ENCODE measurements around the gene CNTNAP2. TPM values are rescaled to one million over a fixed set of nuclear protein-coding genes. Genes with fewer than 3 reads are reported as not detected.

The CNTNAP2 gene
- total and polyA plus RNA-seq, 2 donors (not counting 1 experiment from before 2014, with no cell fraction given): not detected

- Histone ChIP-seq H4K20me1 (ENCODE audit: control insufficient read depth, extremely low read depth, insufficient read depth, low read length) (no peaks in the 10 kb centered on the region), H3K36me3 (ENCODE audit: control insufficient read depth, insufficient read depth, low read length) (no peaks in the 10 kb centered on the region), H3K9ac (ENCODE audit: insufficient read depth, low read length) (no peak overlapping the region), H3K27me3 (ENCODE audit: control insufficient read depth, insufficient read depth, low read length) (no peaks in the 10 kb centered on the region), H3K4me1 (ENCODE audit: control insufficient read depth, extremely low read depth, insufficient read depth, low read length) (no peaks in the 10 kb centered on the region), H2AFZ (ENCODE audit: low read length) (no peak overlapping the region), H3K9me3 (ENCODE audit: control insufficient read depth, insufficient read depth, low read depth, low read length) (no peaks in the 10 kb centered on the region), H3K27ac (ENCODE audit: insufficient read depth, low read length) (no peak overlapping the region), H3K4me3 (replicated peaks in 1 of 4; ENCODE audit: control extremely low read depth in 1 of 4, insufficient read depth in 1 of 4, low read depth in 3 of 4, low read length in 4 of 4) (no peak overlapping the region), H3K79me2 (ENCODE audit: control insufficient read depth, insufficient read depth, low read length) (no peaks in the 10 kb centered on the region), H3K4me2 (ENCODE audit: extremely low read depth, insufficient read depth, low read length) (no peak overlapping the region)
- DNase-seq (ENCODE audit: low read depth in 2 of 2): no peak
- no peak for TF ChIP-seq EZH2 (IDR thresholded peaks at IDR 0.05; ENCODE audit: low read length, missing control alignments)
- TF ChIP-seq CTCF (conservative IDR thresholded peaks at IDR 0.05 in 1 of 2, IDR thresholded peaks at IDR 0.05 in 1 of 2; ENCODE audit: low read depth in 1 of 2, low read length in 2 of 2): no peak
Observed at GRCh38 chr7:147803151-147803550, 1686.5 kb downstream of the CNTNAP2 start.

GRCh38 chr7:147803606-147804005 is 1687.0 kb downstream of the CNTNAP2 start:
- no peak overlapping the region for H3K4me2 ChIP-seq (ENCODE audit: extremely low read depth, insufficient read depth, low read length)
- H3K36me3 ChIP-seq (ENCODE audit: control insufficient read depth, insufficient read depth, low read length): no peaks in the 10 kb centered on the region
- H3K27me3 ChIP-seq (ENCODE audit: control insufficient read depth, insufficient read depth, low read length): no peaks in the 10 kb centered on the region
- peak in 1 of 2 donors; percentile 2 for DNase-seq (ENCODE audit: low read depth in 2 of 2)
- H3K79me2 ChIP-seq (ENCODE audit: control insufficient read depth, insufficient read depth, low read length): no peaks in the 10 kb centered on the region
- no peak overlapping the region for H2AFZ ChIP-seq (ENCODE audit: low read length)
- no peaks in the 10 kb centered on the region for H3K4me1 ChIP-seq (ENCODE audit: control insufficient read depth, extremely low read depth, insufficient read depth, low read length)
- no peaks in the 10 kb centered on the region for H3K9me3 ChIP-seq (ENCODE audit: control insufficient read depth, insufficient read depth, low read depth, low read length)
- no peak overlapping the region for H3K9ac ChIP-seq (ENCODE audit: insufficient read depth, low read length)
- TF ChIP-seq CTCF (conservative IDR thresholded peaks at IDR 0.05 in 1 of 2, IDR thresholded peaks at IDR 0.05 in 1 of 2; ENCODE audit: low read depth in 1 of 2, low read length in 2 of 2) (no peak), EZH2 (IDR thresholded peaks at IDR 0.05; ENCODE audit: low read length, missing control alignments) (no peak)
- no peak overlapping the region for H3K27ac ChIP-seq (ENCODE audit: insufficient read depth, low read length)
- no peak overlapping the region for H3K4me3 ChIP-seq (replicated peaks in 1 of 4; ENCODE audit: control extremely low read depth in 1 of 4, insufficient read depth in 1 of 4, low read depth in 3 of 4, low read length in 4 of 4)
- H4K20me1 ChIP-seq (ENCODE audit: control insufficient read depth, extremely low read depth, insufficient read depth, low read length): no peaks in the 10 kb centered on the region

GRCh38 chr7:147804032-147804431 is 1687.4 kb downstream of the CNTNAP2 start:
- Histone ChIP-seq H3K9me3 (ENCODE audit: control insufficient read depth, insufficient read depth, low read depth, low read length) (no peaks in the 10 kb centered on the region), H3K9ac (ENCODE audit: insufficient read depth, low read length) (no peak overlapping the region), H3K4me3 (replicated peaks in 1 of 4; ENCODE audit: control extremely low read depth in 1 of 4, insufficient read depth in 1 of 4, low read depth in 3 of 4, low read length in 4 of 4) (no peak overlapping the region), H3K27me3 (ENCODE audit: control insufficient read depth, insufficient read depth, low read length) (no peaks in the 10 kb centered on the region), H3K4me1 (ENCODE audit: control insufficient read depth, extremely low read depth, insufficient read depth, low read length) (no peaks in the 10 kb centered on the region), H3K79me2 (ENCODE audit: control insufficient read depth, insufficient read depth, low read length) (no peaks in the 10 kb centered on the region), H3K27ac (ENCODE audit: insufficient read depth, low read length) (no peak overlapping the region), H3K36me3 (ENCODE audit: control insufficient read depth, insufficient read depth, low read length) (no peaks in the 10 kb centered on the region), H4K20me1 (ENCODE audit: control insufficient read depth, extremely low read depth, insufficient read depth, low read length) (no peaks in the 10 kb centered on the region), H2AFZ (ENCODE audit: low read length) (no peak overlapping the region), H3K4me2 (ENCODE audit: extremely low read depth, insufficient read depth, low read length) (no peak overlapping the region)
- no peak for DNase-seq (ENCODE audit: low read depth in 2 of 2)
- TF ChIP-seq CTCF (conservative IDR thresholded peaks at IDR 0.05 in 1 of 2, IDR thresholded peaks at IDR 0.05 in 1 of 2; ENCODE audit: low read depth in 1 of 2, low read length in 2 of 2) (no peak), EZH2 (IDR thresholded peaks at IDR 0.05; ENCODE audit: low read length, missing control alignments) (no peak)

All from fibroblast of lung (primary cell).